ENCODE data around the gene ARMH2.

DNA sequence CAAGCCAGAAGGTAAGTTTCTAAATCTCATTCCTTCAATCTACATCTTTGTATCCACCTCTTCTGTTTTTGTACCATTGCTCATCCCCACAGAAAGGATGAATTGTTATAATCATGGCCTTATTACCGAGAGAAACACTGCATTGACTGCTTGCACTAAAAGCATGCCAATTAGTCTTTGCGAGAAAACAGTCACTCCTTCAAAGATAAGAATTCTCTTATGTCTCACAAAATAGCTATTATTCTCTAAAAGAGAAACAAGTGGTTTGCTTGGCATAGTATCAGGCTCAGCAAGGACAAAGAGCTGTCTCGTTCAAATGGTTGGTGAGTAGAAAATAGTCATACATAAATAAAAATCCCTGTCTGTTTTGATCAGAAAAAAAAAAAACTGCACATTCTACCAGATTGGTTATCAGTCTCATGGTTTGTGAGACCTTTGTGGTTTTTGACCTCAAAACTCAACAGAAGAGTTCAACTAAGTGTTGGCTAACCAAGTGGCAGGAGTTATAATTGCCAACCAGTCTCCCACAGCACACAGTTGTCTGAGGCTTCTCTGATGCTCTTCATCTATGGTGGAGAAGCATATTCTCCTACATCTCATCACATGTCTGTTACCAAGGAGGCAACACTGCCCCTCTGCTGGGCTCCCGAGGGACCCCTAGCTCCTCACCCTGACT lies 35.1 kb upstream of the ARMH2 start:
- no peak for TF ChIP-seq POLR2A (IDR thresholded peaks at IDR 0.05)
- TF ChIP-seq, protein P1, sequence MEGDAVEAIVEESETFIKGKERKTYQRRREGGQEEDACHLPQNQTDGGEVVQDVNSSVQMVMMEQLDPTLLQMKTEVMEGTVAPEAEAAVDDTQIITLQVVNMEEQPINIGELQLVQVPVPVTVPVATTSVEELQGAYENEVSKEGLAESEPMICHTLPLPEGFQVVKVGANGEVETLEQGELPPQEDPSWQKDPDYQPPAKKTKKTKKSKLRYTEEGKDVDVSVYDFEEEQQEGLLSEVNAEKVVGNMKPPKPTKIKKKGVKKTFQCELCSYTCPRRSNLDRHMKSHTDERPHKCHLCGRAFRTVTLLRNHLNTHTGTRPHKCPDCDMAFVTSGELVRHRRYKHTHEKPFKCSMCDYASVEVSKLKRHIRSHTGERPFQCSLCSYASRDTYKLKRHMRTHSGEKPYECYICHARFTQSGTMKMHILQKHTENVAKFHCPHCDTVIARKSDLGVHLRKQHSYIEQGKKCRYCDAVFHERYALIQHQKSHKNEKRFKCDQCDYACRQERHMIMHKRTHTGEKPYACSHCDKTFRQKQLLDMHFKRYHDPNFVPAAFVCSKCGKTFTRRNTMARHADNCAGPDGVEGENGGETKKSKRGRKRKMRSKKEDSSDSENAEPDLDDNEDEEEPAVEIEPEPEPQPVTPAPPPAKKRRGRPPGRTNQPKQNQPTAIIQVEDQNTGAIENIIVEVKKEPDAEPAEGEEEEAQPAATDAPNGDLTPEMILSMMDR (IDR thresholded peaks at IDR 0.05): no peak
- no peak for TF ChIP-seq EP300 (IDR thresholded peaks at IDR 0.05)
